Measurements from ENCODE around the gene CANT1.
"Not testable (repeated sequence)": the region's sequence is repeated elsewhere in the genome, so short reads cannot be mapped to it uniquely, and the experiment has no call there.

Gene CANT1

GRCh38 chr17:78966123-78966813, 43.3 kb downstream of the CANT1 start:
- no peak overlapping the region for H3K27ac ChIP-seq
- no peak for DNase-seq (ENCODE audit: low read depth, low spot score)

GRCh38 chr17:78965491-78965924, 44.1 kb downstream of the CANT1 start:
- no peak overlapping the region for H3K27ac ChIP-seq
- DNase-seq (ENCODE audit: low read depth, low spot score), result no peak

GRCh38 chr17:78963378-78963777, 46.2 kb downstream of the CANT1 start:
- no peak overlapping the region for H3K27ac ChIP-seq
- no peak for DNase-seq (ENCODE audit: low read depth, low spot score)

GRCh38 chr17:78962984-78963348, 46.6 kb downstream of the CANT1 start:
- DNase-seq (ENCODE audit: low read depth, low spot score), result not testable (repeated sequence)

GRCh38 chr17:78962345-78962983, 47.1 kb downstream of the CANT1 start:
- no peak for DNase-seq (ENCODE audit: low read depth, low spot score)

More at GRCh38 chr17:78962984-78963348, 46.6 kb downstream of the CANT1 start:
- H3K27ac ChIP-seq, result not testable (repeated sequence)

GRCh38 chr17:78961571-78961970, 48.0 kb downstream of the CANT1 start:
- peak overlapping the region; percentile 7 for H3K27ac ChIP-seq
- DNase-seq (ENCODE audit: low read depth, low spot score), result no peak

More at GRCh38 chr17:78962345-78962983, 47.1 kb downstream of the CANT1 start:
- no peak overlapping the region for H3K27ac ChIP-seq

- peak overlapping the region; percentile 7 for H3K27ac ChIP-seq
- no peak for DNase-seq (ENCODE audit: low read depth, low spot score)
Observed at GRCh38 chr17:78960928-78961327, 48.6 kb downstream of the CANT1 start.

- H3K27ac ChIP-seq, result no peak overlapping the region
- no peak for DNase-seq (ENCODE audit: low read depth, low spot score)
Observed at GRCh38 chr17:78959803-78960202, 49.8 kb downstream of the CANT1 start.

- H3K27ac ChIP-seq, result no peak overlapping the region
- no peak for DNase-seq (ENCODE audit: low read depth, low spot score)
Observed at GRCh38 chr17:78958641-78959127, 50.9 kb downstream of the CANT1 start.

- no peak overlapping the region for H3K27ac ChIP-seq
- DNase-seq (ENCODE audit: low read depth, low spot score), result no peak
Observed at GRCh38 chr17:78957128-78957527, 52.4 kb downstream of the CANT1 start.

- H3K27ac ChIP-seq, result no peak overlapping the region
- no peak for DNase-seq (ENCODE audit: low read depth, low spot score)
Observed at GRCh38 chr17:78956254-78956653, 53.3 kb downstream of the CANT1 start.

- no peak overlapping the region for H3K27ac ChIP-seq
- DNase-seq (ENCODE audit: low read depth, low spot score), result no peak
Observed at GRCh38 chr17:78954684-78955083, 54.9 kb downstream of the CANT1 start.

- DNase-seq (ENCODE audit: low read depth, low spot score), result no peak
- H3K27ac ChIP-seq, result no peak overlapping the region
Observed at GRCh38 chr17:78953356-78954350, 55.9 kb downstream of the CANT1 start.

- DNase-seq (ENCODE audit: low read depth, low spot score), result no peak
- no peak overlapping the region for H3K27ac ChIP-seq
Observed at GRCh38 chr17:78952706-78953105, 56.9 kb downstream of the CANT1 start.

- no peak for DNase-seq (ENCODE audit: low read depth, low spot score)
- H3K27ac ChIP-seq, result no peak overlapping the region
Observed at GRCh38 chr17:78951967-78952551, 57.5 kb downstream of the CANT1 start.

- H3K27ac ChIP-seq, result no peak overlapping the region
Observed at GRCh38 chr17:78950870-78951269, 58.7 kb downstream of the CANT1 start.

GRCh38 chr17:78947235-78948149, 62.1 kb downstream of the CANT1 start:
- no peak for DNase-seq (ENCODE audit: low read depth, low spot score)
- no peak overlapping the region for H3K27ac ChIP-seq

More at GRCh38 chr17:78950870-78951269, 58.7 kb downstream of the CANT1 start:
- DNase-seq (ENCODE audit: low read depth, low spot score), result no peak

- no peak overlapping the region for H3K27ac ChIP-seq
- DNase-seq (ENCODE audit: low read depth, low spot score), result no peak
Observed at GRCh38 chr17:78946631-78947030, 62.9 kb downstream of the CANT1 start.

- no peak overlapping the region for H3K27ac ChIP-seq
- no peak for DNase-seq (ENCODE audit: low read depth, low spot score)
Observed at GRCh38 chr17:78946131-78946530, 63.4 kb downstream of the CANT1 start.
